ENCODE results near the gene CDC14A. TPM values are rescaled to one million over a fixed set of nuclear protein-coding genes. Genes with fewer than 3 reads are reported as not detected.
"Not testable (repeated sequence)": the region's sequence is repeated elsewhere in the genome, so short reads cannot be mapped to it uniquely, and the experiment has no call there.

The CDC14A gene
- total RNA-seq, 1 experiment from 2014 or later, result 5.3 TPM

GRCh38 chr1:100362821-100363466 is 10.6 kb downstream of the CDC14A start:
- DNase-seq (ENCODE audit: low read depth), result no peak

DNA sequence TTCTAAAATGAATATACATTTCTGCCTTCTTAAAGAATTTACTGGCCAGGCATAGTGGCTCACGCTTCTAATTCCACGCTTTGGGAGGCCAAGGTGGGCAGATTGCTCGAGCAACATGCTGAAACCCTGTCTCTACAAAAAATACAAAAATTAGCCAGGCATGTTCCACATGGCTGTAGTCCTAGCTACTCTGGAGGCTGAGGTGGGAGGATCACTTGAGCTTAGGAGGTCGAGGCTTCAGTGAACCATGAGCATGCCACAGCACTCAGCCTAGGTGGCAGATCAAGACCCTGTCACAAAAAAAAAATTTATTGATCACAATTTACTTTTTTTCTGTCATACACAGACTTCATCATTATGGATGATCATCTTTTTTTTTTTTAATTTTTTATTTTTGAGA is 11.5 kb downstream of the CDC14A start:
- DNase-seq (ENCODE audit: low read depth), result no peak

- no peak for DNase-seq (ENCODE audit: low read depth)
Observed at GRCh38 chr1:100364697-100365096, 12.4 kb downstream of the CDC14A start.

DNA sequence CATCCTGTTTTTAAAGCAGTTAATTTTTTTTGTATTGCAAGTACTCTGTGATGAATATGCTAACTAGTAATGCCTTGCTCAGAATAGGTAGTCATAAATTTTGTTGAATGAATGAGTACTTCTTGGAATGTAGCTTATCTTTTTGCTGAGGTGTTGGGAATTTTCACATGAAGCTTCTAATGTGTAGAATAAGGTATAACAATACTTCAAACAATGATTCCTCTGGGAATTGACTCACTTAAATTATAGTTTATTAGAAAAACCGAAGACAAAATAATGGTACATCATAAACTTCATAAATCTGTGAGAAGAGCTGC is 13.9 kb downstream of the CDC14A start:
- DNase-seq (ENCODE audit: low read depth), result no peak

DNA sequence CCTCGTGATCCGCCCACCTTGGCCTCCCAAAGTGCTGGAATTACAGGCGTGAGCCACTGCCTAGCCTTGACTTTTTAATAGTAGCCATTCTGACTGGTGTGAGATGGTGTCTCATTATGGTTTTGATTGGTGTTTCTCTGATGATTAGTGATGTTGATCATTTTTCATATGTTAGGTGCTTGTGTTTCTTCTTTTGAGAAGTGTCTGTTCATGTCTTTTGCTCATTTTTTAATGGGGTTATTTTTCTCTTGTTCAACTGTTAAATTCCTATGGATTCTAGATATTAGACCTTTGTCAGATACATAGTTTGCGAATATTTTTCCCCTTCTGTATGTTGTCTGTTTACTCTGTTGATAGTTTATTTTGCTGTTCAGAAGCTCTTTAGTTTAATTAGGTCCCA is 17.0 kb downstream of the CDC14A start:
- not testable (repeated sequence) for DNase-seq (ENCODE audit: low read depth)

DNA sequence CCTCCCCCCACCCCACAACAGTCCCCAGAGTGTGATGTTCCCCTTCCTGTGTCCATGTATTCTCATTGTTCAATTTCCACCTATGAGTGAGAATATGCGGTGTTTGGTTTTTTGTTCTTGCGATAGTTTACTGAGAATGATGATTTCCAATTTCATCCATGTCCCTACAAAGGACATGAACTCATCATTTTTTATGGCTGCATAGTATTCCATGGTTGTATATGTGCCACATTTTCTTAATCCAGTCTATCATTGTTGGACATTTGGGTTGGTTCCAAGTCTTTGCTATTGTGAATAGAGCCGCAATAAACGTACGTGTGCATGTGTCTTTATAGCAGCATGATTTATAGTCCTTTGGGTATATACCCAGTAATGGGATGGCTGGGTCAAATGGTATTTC is 21.6 kb downstream of the CDC14A start:
- not testable (repeated sequence) for DNase-seq (ENCODE audit: low read depth)

- not testable (repeated sequence) for DNase-seq (ENCODE audit: low read depth)
Observed at GRCh38 chr1:100376890-100377289, 24.6 kb downstream of the CDC14A start.

DNA sequence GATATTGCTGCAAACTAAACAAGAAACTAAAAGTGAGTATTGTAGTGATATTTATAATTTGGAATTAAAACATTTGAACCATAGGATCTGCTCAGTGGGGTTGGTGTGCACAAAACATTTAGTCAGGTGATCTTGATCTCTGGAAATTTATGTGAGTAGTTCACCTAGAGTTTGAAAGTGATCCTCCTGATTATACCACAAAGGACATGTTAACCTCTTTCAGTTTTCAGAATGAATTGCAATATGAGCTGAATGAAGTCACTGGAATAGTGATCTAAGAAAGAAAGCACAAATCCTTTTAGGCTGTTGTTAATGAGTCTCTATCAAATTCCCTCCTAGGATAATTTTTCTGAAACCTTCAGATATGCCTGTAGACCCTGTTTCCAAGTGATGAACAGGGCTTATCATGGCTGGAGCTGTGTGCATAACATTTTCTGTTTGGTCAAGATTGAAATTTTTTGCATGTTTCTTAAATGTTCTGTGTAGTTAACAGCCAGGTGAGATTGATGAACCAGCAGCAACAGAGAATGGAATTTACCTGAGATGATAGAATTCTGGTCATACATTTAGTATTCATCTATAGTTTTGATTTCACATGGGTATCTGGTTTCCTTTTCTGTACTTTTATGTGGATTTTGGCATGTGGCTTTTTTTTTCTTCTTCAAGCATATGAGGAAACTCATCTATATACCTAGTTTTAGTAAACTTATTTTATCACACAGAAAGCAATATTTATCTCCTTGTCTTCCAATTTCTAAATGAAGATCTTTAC is 25.5 kb downstream of the CDC14A start:
- no peak for DNase-seq (ENCODE audit: low read depth)

- no peak for DNase-seq (ENCODE audit: low read depth)
Observed at GRCh38 chr1:100378956-100379355, 26.6 kb downstream of the CDC14A start.

- no peak for DNase-seq (ENCODE audit: low read depth)
Observed at GRCh38 chr1:100380635-100381034, 28.3 kb downstream of the CDC14A start.

DNA sequence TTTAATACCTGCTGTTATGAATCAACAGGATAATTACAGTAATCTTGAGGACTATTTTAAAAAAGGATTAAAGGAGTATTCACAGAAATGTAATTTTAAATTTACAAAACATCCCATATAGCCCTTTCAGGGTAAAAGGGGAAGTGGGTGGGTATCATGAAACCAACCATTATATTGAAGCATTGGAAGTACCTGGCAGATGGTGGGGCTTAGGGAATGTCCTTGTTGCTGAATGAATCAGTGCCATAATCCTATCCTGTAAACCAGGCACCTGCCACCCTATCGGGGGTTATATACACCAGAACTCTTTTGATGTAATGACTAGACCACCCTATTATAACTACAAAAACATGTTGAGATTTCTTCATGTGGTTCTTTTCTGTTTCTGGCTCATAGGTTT is 30.4 kb downstream of the CDC14A start:
- no peak for DNase-seq (ENCODE audit: low read depth)

- DNase-seq (ENCODE audit: low read depth), result no peak
Observed at GRCh38 chr1:100383743-100384405, 31.6 kb downstream of the CDC14A start.

DNA sequence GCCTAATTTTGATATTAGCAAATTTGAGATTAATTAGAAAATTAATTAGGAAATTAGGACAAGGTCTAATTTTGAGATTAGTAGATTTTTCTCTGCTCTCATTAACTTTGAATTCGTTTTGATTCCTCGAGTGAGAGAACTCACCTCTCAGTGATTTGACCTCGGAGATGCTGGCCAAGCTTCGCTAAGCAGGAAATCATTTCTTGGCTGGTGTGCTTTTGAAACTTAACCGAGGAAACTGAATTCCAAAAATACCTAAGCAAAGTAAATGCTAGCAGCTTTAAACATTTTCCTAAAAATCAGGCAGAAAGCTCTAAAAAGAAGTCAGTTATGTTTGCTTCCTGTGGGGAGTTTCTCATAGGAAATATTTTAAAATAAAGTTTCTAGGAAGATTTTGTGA is 34.9 kb downstream of the CDC14A start:
- DNase-seq (ENCODE audit: low read depth), result no peak

GRCh38 chr1:100387657-100388350 is 35.5 kb downstream of the CDC14A start:
- no peak for DNase-seq (ENCODE audit: low read depth)

GRCh38 chr1:100390531-100390930 is 38.2 kb downstream of the CDC14A start:
- no peak for DNase-seq (ENCODE audit: low read depth)

DNA sequence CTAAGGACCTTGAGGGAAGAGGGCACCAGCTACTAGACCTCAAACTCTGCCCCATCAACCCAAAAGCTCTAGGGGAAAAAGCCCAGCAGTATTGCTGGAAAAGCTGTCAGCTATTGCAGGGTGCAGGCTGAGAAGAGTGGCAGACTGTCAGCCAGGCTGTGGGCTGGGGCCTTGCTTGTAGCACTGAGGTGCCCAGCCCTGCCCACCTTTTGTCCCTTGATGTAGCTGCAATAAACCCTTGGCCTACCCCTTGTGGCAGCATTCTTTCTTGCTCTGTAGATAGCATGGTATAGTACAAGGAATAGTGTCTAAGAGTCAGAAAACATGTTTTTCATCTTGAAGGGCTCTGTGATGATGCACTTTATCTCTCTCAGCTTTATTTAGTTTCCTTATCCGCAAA is 39.4 kb downstream of the CDC14A start:
- DNase-seq (ENCODE audit: low read depth), result no peak

DNA sequence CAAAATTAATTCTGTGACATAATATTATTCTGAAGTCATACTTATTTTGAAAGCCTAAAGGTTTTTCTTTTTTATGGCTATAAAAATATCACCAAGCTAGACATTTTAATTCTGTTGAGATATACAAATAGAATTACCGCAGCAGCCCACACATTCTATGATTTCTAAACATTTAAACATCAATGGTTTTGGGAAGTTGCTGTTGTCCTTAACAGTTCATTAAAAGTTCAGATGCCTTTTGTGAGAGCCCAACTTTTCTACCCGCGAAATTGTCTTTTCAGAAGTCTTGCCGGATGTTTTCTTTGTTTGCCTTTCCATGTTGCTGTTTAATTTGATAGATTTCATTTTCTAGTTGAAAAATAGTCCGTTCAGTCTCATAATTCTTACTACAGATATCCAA is 40.5 kb downstream of the CDC14A start:
- DNase-seq (ENCODE audit: low read depth), result no peak

GRCh38 chr1:100394285-100394684 is 42.0 kb downstream of the CDC14A start:
- DNase-seq (ENCODE audit: low read depth), result no peak

DNA sequence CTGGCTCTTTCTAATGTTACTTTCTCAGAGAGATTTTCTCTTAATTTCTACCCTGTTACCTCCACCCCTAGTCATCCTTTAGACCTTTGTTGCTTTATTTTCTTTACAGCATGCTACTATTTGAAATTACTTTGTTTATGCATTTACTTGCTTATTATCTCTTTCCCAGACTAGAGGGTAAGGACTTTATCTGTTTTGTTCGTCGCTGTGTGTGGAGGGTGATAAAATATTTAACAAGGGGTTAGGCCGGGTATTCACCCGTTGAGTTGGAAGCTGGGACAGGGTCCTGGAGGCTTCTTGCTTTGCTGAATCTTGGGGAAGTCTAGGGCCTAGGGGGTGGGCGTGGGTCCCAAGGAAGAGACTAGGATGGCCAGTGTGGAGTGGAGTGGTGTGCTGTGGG is 43.6 kb downstream of the CDC14A start:
- no peak for DNase-seq (ENCODE audit: low read depth)

DNA sequence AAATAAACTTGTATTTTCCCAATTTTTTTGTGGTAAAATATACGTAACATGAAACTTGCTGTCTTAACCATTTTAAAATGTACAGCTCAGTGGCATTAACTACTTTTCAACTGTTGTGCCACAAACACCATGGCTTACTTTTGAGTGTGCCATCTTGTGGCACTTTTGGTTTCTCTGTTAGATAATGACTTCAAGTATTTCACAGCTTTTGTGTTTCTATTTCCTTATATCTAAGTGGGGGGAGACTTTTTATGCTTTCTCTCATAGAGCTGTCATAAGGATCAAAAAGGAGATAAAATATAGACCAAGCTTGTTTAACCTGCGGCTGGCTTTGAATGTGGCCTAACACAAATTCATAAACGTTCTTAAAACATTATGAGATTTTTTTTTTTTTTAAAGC is 44.3 kb downstream of the CDC14A start:
- no peak for DNase-seq (ENCODE audit: low read depth)

GRCh38 chr1:100397681-100398080 is 45.4 kb downstream of the CDC14A start:
- DNase-seq (ENCODE audit: low read depth), result peak; percentile 40

- DNase-seq (ENCODE audit: low read depth), result no peak
Observed at GRCh38 chr1:100398648-100399047, 46.3 kb downstream of the CDC14A start.

DNA sequence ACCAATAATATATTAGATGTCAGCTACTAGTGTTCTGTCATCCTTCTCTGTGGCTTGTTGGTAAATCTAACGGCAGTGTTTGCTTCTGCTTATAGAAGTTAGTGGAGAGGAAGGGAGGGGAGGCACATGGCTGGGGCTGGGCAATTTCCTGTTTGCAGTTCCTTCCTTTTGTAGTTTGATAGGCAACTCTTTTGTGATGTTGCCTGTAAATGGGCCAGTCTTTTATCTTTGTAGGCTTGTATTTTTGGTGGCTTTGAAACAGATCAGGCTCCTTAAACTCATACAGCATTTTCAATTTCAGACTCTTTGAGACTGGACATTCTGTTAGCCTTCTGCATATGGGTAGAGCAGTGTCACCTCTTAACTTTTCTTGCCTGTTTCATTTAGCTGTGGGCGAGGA is 48.1 kb downstream of the CDC14A start:
- DNase-seq (ENCODE audit: low read depth), result no peak
